Cardiac fibroblast (primary cell): ENCODE measurements around the gene RSF1.

Experiments
- DNase-seq, 2 donors: peaks; one replicate each; pipeline versions ENCODE4 v3.0.0 to v3.0.0-alpha.2; 2010; ENCODE audit warnings: low read depth in 2 of 2
- H3K4me3 ChIP-seq, 2 donors: replicated peaks in 1 of 2; 1 replicate in 1 of 2; 2 replicates in 1 of 2; pipeline ENCODE4 v1.5.1; 2011; ENCODE audit warnings: low read depth in 2 of 2, low read length in 2 of 2, mild to moderate bottlenecking in 2 of 2, moderate library complexity in 1 of 2
- TF ChIP-seq, protein P1 (sequence below): IDR thresholded peaks from one replicate; pipeline ENCODE4 v1.5.1; 2011; ENCODE audit warnings: low read depth, mild to moderate bottlenecking, low read length, inconsistent platforms

The RSF1 gene

DNA sequence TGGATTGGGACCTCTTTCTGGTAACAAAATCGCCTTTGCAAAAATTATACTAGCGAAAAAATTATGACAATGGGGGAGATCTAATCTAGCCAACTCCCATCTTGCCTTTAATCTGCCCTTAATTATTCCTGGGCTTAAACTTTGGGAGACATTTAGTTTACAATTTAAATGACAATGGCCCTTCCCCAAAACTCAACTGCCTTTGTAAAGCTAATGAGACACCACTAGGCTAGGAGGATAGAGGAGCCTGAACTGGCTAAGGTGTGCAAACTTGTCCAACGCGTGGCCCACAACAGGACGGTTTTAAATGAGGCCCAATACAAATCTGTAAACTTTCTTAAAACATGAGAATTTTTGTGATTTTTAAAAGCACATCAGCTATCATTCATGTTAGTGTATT is 67.3 kb downstream of the RSF1 start:
- TF ChIP-seq, protein P1, sequence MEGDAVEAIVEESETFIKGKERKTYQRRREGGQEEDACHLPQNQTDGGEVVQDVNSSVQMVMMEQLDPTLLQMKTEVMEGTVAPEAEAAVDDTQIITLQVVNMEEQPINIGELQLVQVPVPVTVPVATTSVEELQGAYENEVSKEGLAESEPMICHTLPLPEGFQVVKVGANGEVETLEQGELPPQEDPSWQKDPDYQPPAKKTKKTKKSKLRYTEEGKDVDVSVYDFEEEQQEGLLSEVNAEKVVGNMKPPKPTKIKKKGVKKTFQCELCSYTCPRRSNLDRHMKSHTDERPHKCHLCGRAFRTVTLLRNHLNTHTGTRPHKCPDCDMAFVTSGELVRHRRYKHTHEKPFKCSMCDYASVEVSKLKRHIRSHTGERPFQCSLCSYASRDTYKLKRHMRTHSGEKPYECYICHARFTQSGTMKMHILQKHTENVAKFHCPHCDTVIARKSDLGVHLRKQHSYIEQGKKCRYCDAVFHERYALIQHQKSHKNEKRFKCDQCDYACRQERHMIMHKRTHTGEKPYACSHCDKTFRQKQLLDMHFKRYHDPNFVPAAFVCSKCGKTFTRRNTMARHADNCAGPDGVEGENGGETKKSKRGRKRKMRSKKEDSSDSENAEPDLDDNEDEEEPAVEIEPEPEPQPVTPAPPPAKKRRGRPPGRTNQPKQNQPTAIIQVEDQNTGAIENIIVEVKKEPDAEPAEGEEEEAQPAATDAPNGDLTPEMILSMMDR = no peak
- no peak overlapping the region for H3K4me3 ChIP-seq
- no peak for DNase-seq

DNA sequence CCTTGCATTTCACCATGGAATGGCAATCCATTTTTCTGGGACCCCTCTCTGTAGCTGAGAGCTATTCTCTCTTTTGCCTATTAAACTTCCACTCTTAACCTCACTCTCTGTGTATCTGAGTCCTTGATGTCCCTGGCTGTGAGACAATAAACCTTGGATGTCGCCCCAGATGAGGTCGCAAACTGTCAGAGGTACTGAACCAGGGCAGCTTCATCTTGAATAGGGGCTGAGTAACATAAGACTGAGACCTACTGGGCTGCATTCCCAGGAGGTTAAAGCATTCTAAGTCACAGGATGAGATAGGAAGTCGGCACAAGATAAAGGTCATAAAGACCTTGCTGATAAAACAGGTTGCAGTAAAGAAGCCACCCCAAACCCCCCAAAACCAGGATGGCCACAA is 68.0 kb downstream of the RSF1 start:
- TF ChIP-seq, protein P1 = no peak
- peak in 1 of 2 donors; percentile 6 for DNase-seq
- no peak overlapping the region for H3K4me3 ChIP-seq

GRCh38 chr11:77750394-77751156 is 69.9 kb downstream of the RSF1 start:
- H3K4me3 ChIP-seq = no peak overlapping the region
- TF ChIP-seq, protein P1 = no peak
- no peak for DNase-seq

DNA sequence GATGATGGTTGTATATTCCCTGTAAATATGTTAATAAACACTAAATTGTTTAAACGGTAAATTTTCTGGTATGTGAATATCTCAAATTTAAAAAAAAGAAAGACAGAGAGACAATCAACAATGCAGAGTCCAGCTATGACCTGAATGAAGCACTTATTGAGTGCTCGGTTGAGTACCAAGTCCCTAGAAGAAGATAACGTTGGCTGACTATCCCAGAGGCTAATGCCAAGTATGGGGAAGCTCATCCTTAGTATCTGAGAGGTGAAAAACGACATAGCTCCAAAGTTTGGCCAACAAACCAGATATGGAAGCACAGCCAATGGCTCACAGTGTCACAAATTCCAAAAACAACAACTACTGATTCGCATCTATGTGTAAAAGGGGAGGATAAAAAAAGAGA is 71.3 kb downstream of the RSF1 start:
- H3K4me3 ChIP-seq = no peak overlapping the region
- TF ChIP-seq, protein P1 = no peak
- no peak for DNase-seq

DNA sequence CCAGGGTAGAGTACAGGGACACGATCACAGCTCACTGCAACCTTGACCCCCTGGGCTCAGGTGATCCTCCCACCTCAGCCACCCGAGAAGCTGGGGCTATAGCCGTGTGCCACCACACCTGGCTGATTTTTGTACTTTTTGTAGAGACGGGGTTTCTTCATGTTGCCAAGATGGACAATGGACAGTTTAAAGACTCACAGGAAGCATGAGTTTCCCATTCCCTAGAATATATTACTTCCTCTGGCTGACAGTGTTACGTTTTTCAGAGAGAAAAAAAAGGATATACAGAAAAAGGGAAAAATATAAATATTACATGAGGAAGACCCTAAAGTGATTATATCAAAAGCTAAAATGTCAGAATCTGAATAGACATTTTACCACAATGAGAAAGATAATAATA is 72.3 kb downstream of the RSF1 start:
- TF ChIP-seq, protein P1 = no peak
- no peak overlapping the region for H3K4me3 ChIP-seq
- no peak for DNase-seq

GRCh38 chr11:77747381-77747969 is 73.0 kb downstream of the RSF1 start:
- TF ChIP-seq, protein P1 = no peak
- no peak overlapping the region for H3K4me3 ChIP-seq
- DNase-seq = peak; percentile 34 to 59
